ENCODE data around the gene HMGXB4.

DNA sequence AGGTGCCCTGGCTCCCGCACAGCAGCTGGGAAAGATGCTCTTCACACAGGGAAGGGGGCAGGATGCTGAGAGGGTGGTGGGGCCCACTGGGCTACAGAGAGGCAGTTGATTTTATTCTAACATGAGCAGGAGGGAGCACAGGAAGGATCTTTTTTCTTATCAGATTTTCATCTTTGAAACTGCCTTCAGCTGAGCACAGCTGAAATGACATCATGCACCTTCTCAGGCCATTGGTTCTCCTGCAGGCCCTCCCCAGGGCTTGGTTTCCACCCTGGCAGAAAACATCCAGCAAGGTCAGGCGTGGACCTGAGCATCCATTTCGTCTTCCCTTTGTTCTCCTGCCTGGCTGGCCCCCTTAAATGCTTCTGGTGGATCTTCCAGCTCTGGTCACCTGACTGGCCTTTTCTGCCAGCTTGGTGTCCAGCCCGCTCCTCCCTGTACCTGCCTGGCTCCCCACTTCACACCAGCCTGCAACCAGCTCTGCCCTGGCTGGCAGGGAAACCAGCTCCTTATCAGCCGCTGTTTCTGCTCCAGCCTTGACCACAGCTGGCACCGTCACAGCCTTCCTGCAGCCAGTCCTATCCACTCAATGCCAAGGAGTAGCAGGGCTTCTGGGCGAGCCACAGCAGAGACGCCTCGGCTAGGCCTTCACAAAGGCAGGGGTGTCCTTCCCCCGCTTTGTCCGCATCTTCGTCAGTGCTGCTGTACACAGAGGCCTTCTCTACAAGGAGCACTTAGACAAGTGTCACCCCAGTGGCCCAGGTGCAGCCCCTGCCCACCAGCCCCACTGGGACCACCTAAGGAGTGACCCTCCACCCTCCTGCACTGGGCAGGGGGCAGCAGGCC, 78.9 kb downstream of the HMGXB4 start:
- TF ChIP-seq POLR2A (IDR thresholded peaks at IDR 0.05; ENCODE audit: control extremely low read depth in 1 of 2, low read depth in 2 of 2, low read length in 2 of 2) (no peak), SAP30 (IDR thresholded peaks at IDR 0.05; ENCODE audit: insufficient read depth, insufficient replicate concordance, low read length) (no peak), NANOG (IDR thresholded peaks at IDR 0.05; ENCODE audit: insufficient read depth, low read depth, low read length, poor library complexity, severe bottlenecking) (no peak), CHD2 (IDR thresholded peaks at IDR 0.05; ENCODE audit: low read length) (no peak), CEBPB (IDR thresholded peaks at IDR 0.05; ENCODE audit: low read depth, low read length) (no peak), KDM5A (IDR thresholded peaks at IDR 0.05; ENCODE audit: low read length) (no peak), TCF12 (IDR thresholded peaks at IDR 0.05; ENCODE audit: low read depth, low read length) (no peak), HDAC6 (IDR thresholded peaks at IDR 0.05; ENCODE audit: low read depth, low read length) (no peak)
- TF ChIP-seq, protein P1, sequence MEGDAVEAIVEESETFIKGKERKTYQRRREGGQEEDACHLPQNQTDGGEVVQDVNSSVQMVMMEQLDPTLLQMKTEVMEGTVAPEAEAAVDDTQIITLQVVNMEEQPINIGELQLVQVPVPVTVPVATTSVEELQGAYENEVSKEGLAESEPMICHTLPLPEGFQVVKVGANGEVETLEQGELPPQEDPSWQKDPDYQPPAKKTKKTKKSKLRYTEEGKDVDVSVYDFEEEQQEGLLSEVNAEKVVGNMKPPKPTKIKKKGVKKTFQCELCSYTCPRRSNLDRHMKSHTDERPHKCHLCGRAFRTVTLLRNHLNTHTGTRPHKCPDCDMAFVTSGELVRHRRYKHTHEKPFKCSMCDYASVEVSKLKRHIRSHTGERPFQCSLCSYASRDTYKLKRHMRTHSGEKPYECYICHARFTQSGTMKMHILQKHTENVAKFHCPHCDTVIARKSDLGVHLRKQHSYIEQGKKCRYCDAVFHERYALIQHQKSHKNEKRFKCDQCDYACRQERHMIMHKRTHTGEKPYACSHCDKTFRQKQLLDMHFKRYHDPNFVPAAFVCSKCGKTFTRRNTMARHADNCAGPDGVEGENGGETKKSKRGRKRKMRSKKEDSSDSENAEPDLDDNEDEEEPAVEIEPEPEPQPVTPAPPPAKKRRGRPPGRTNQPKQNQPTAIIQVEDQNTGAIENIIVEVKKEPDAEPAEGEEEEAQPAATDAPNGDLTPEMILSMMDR (IDR thresholded peaks at IDR 0.05; ENCODE audit: control extremely low read depth in 1 of 3, insufficient read depth in 1 of 3, low read depth in 1 of 3, low read length in 3 of 3) = no peak
- TF ChIP-seq, protein P2, sequence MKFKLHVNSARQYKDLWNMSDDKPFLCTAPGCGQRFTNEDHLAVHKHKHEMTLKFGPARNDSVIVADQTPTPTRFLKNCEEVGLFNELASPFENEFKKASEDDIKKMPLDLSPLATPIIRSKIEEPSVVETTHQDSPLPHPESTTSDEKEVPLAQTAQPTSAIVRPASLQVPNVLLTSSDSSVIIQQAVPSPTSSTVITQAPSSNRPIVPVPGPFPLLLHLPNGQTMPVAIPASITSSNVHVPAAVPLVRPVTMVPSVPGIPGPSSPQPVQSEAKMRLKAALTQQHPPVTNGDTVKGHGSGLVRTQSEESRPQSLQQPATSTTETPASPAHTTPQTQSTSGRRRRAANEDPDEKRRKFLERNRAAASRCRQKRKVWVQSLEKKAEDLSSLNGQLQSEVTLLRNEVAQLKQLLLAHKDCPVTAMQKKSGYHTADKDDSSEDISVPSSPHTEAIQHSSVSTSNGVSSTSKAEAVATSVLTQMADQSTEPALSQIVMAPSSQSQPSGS (IDR thresholded peaks at IDR 0.05; ENCODE audit: low read length) = no peak

All from H1 (cell line).